Erythroblast (primary cell): ENCODE data around the gene KRT83.

Source experiments
- GATA1 ChIP-seq: IDR thresholded peaks from 2 replicates; pipeline ENCODE4 v1.6.1; 2011; ENCODE audit warnings: low read depth, mild to moderate bottlenecking, control low read depth, low read length, moderate library complexity
- POLR2A ChIP-seq: IDR thresholded peaks from 2 replicates; pipeline ENCODE4 v1.6.1; 2011; ENCODE audit warnings: mild to moderate bottlenecking, low read length

- TF ChIP-seq POLR2A (no peak), GATA1 (no peak)
Measured at GRCh38 chr12:52334185-52334584, 13.0 kb upstream of the KRT83 start.
